Stomach (tissue), 9 donors: ENCODE measurements around the gene METRNL. TPM values are rescaled to one million over a fixed set of nuclear protein-coding genes. Genes with fewer than 3 reads are reported as not detected.

ENCODE experiments used
- DNase-seq, 2 donors: peaks; one replicate each; pipeline versions ENCODE4 v3.0.0 to v3.0.0-alpha.2; 2013 to 2019
- H3K27ac ChIP-seq, 5 donors: fragments of 200-600 bp in 4 of 5; sonication (generic) in 4 of 5; one replicate each; pipeline ENCODE4 v1.5.1; 2013 to 2019; ENCODE audit warnings: mild to moderate bottlenecking in 1 of 5, moderate library complexity in 1 of 5
- H3K27me3 ChIP-seq, 3 donors: fragments of 200-600 bp; sonication (generic); one replicate each; pipeline ENCODE4 v1.5.1; 2017 to 2019; ENCODE audit warnings: mixed run types in 1 of 3
- H3K36me3 ChIP-seq, 4 donors: fragments of 200-600 bp; sonication (generic); 1 replicate in 3 of 4; 2 replicates in 1 of 4; pipeline ENCODE4 v1.5.1; 2016 to 2019
- H3K4me1 ChIP-seq, 4 donors: fragments of 200-600 bp; sonication (generic); one replicate each; pipeline ENCODE4 v1.5.1; 2016 to 2019
- H3K4me3 ChIP-seq, 4 donors: fragments of 200-600 bp; sonication (generic) in 3 of 4; one replicate each; pipeline ENCODE4 v1.5.1; 2016 to 2019; ENCODE audit warnings: mild to moderate bottlenecking in 1 of 4
- H3K9me3 ChIP-seq, 4 donors: fragments of 200-600 bp; sonication (generic); one replicate each; pipeline ENCODE4 v1.5.1; 2016 to 2019
- CTCF ChIP-seq, 7 experiments: fragments of 450-650 bp in 4 of 7; fragments of 200-600 bp in 3 of 7; sonication (generic) in 3 of 7; IDR thresholded peaks; one replicate each; pipeline ENCODE4 v1.5.1; 2016 to 2019; ENCODE audit warnings: antibody characterized with exemption in 7 of 7, control low read depth in 2 of 7, mild to moderate bottlenecking in 1 of 7
- EP300 ChIP-seq: sonication (generic); formaldehyde crosslinking; IDR thresholded peaks from one replicate; pipeline ENCODE4 v1.6.1; 2017; ENCODE audit warnings: antibody characterized with exemption
- POLR2A ChIP-seq, 4 donors: fragments of 450-650 bp; IDR thresholded peaks; one replicate each; pipeline ENCODE4 v1.6.1; 2016; ENCODE audit warnings: antibody characterized with exemption in 4 of 4, control low read depth in 2 of 4, mild to moderate bottlenecking in 1 of 4, moderate library complexity in 1 of 4
- POLR2AphosphoS5 ChIP-seq, 3 donors: sonication (generic); formaldehyde crosslinking; IDR thresholded peaks; one replicate each; pipeline ENCODE4 v1.6.1; 2016; ENCODE audit warnings: antibody characterized with exemption in 3 of 3
- WGBS, 5 donors: extraction: QIAGEN DNeasy Blood & Tissue Kit in 3 of 5; methylation state at CpG; one replicate each; pipeline versions ENCODE4 v1.1.5 to v1.1.7; 2013 to 2018; 5-methylcytosine and 5-hydroxymethylcytosine counted together
- intact Hi-C: fragments of 100-400 bp; cut with DNase I; formaldehyde crosslinking; loops from one replicate; pipeline ENCODE4 v1.15.1; 2023; ENCODE audit warnings: low total_unique reads
- polyA plus RNA-seq, 3 donors: library from polyadenylated mRNA; stranded (reverse); fragments of 200-250 nt; gene quantifications; one replicate each; pipeline ENCODE4 v1.2.3, GENCODE V29; 2013
- total RNA-seq, 5 donors: library from RNA; depleted of rRNA; stranded (reverse); fragments of >200 nt; gene quantifications; one replicate each; pipeline versions ENCODE4 v1.1.0 to v1.2.3, GENCODE V29; 2014 to 2016
- donor health status: healthy with polysubstance abuse.
- donor health status: Bipolar disorder and iron deficiency.
- donor health status: healthy.

The METRNL gene
- total and polyA plus RNA-seq, 8 donors, result 25.7 to 452 (median 42.5) TPM

- Histone ChIP-seq H3K27me3 (no peaks in the 10 kb centered on the region), H3K4me1 (peaks cover 64 to 96% (median 79%) of the 10 kb centered on the region in 4 donors), H3K4me3 (no peak overlapping the region), H3K27ac (peak overlapping the region in 1 of 5 donors; percentile 60), H3K36me3 (peaks cover 7 to 62% (median 30%) of the 10 kb centered on the region in 4 donors), H3K9me3 (no peaks in the 10 kb centered on the region)
- no peak for DNase-seq
- intact Hi-C loops, result no loop called here
- TF ChIP-seq CTCF (IDR thresholded peaks at IDR 0.05), result no peak
- TF ChIP-seq POLR2AphosphoS5 (IDR thresholded peaks at IDR 0.05), result no peak
- no peak for TF ChIP-seq EP300
- TF ChIP-seq POLR2A (IDR thresholded peaks at IDR 0.05), result no peak
- 86 to 94% (median 92%) methylated on average over 14 to 31 of the region's 31 CpGs for WGBS, 5 donors
These were observed 8.5 kb downstream of the METRNL start for GRCh38 chr17:83087788-83088360.

GRCh38 chr17:83088451-83088850 is 9.0 kb downstream of the METRNL start:
- Histone ChIP-seq H3K27me3 (no peaks in the 10 kb centered on the region), H3K9me3 (no peaks in the 10 kb centered on the region), H3K4me3 (no peak overlapping the region), H3K27ac (peak overlapping the region in 3 of 5 donors; percentile 19 to 64 (median 30)), H3K36me3 (peaks cover 11 to 68% (median 35%) of the 10 kb centered on the region in 4 donors), H3K4me1 (peaks cover 58 to 93% (median 75%) of the 10 kb centered on the region in 4 donors)
- no peak for DNase-seq
- intact Hi-C loops, result no loop called here
- no peak for TF ChIP-seq POLR2AphosphoS5 (IDR thresholded peaks at IDR 0.05)
- TF ChIP-seq EP300, result no peak
- TF ChIP-seq POLR2A (IDR thresholded peaks at IDR 0.05), result no peak
- TF ChIP-seq CTCF (IDR thresholded peaks at IDR 0.05), result no peak
- 68 to 87% (median 83%) methylated on average over 7 to 13 of the region's 13 CpGs for WGBS, 5 donors

- TF ChIP-seq EP300 (no peak), POLR2A (IDR thresholded peaks at IDR 0.05) (no peak), POLR2AphosphoS5 (IDR thresholded peaks at IDR 0.05) (no peak), CTCF (IDR thresholded peaks at IDR 0.05) (no peak)
- peaks cover 55 to 88% (median 73%) of the 10 kb centered on the region in 4 donors for H3K4me1 ChIP-seq
- no peaks in the 10 kb centered on the region for H3K27me3 ChIP-seq
- H3K27ac ChIP-seq, result peak overlapping the region; percentile 19 to 64 (median 30)
- DNase-seq, result no peak
- H3K4me3 ChIP-seq, result no peak overlapping the region
- peaks cover 15 to 72% (median 40%) of the 10 kb centered on the region in 4 donors for H3K36me3 ChIP-seq
- intact Hi-C loops, result no loop called here
- H3K9me3 ChIP-seq, result no peaks in the 10 kb centered on the region
- WGBS, 5 donors, result 65 to 78% (median 66%) methylated on average over 15 of the region's 15 CpGs
These were observed 9.5 kb downstream of the METRNL start for GRCh38 chr17:83088909-83089308.

GRCh38 chr17:83089328-83090132 is 10.1 kb downstream of the METRNL start:
- intact Hi-C loops, result no loop called here
- 27 to 64% (median 47%) methylated on average over 35 to 47 of the region's 47 CpGs for WGBS, 5 donors

More at GRCh38 chr17:83089328-83090132, 10.1 kb downstream of the METRNL start:
- H3K4me1 ChIP-seq, result peaks cover 49 to 82% (median 67%) of the 10 kb centered on the region in 4 donors
- H3K27me3 ChIP-seq, result no peaks in the 10 kb centered on the region
- TF ChIP-seq POLR2AphosphoS5 (IDR thresholded peaks at IDR 0.05) (peak in 1 of 3 donors; percentile 45), CTCF (IDR thresholded peaks at IDR 0.05) (no peak)
- no peak overlapping the region for H3K4me3 ChIP-seq
- peaks cover 22 to 77% (median 46%) of the 10 kb centered on the region in 4 donors for H3K36me3 ChIP-seq
- DNase-seq, result peak; percentile 53 to 72
- no peaks in the 10 kb centered on the region for H3K9me3 ChIP-seq
- peak overlapping the region; percentile 19 to 64 (median 30) for H3K27ac ChIP-seq
